ENCODE data around the gene MRPS6. TPM values are rescaled to one million over a fixed set of nuclear protein-coding genes. Genes with fewer than 3 reads are reported as not detected.

The MRPS6 gene
- polyA plus RNA-seq, 3 donors: 127 to 146 (median 142) TPM

GRCh38 chr21:34176448-34176847 is 103.1 kb downstream of the MRPS6 start:
- DNase-seq (ENCODE audit: low read depth in 3 of 3, low spot score in 2 of 3): no peak

- DNase-seq (ENCODE audit: low read depth in 3 of 3, low spot score in 2 of 3): no peak
Measured at GRCh38 chr21:34177919-34178567, 104.7 kb downstream of the MRPS6 start.

- no peak for DNase-seq (ENCODE audit: low read depth in 3 of 3, low spot score in 2 of 3)
Measured at GRCh38 chr21:34179204-34179935, 106.0 kb downstream of the MRPS6 start.

GRCh38 chr21:34180407-34180806 is 107.0 kb downstream of the MRPS6 start:
- DNase-seq (ENCODE audit: low read depth in 3 of 3, low spot score in 2 of 3): no peak

GRCh38 chr21:34180826-34181359 is 107.5 kb downstream of the MRPS6 start:
- no peak for DNase-seq (ENCODE audit: low read depth in 3 of 3, low spot score in 2 of 3)

GRCh38 chr21:34181431-34182039 is 108.2 kb downstream of the MRPS6 start:
- no peak for DNase-seq (ENCODE audit: low read depth in 3 of 3, low spot score in 2 of 3)

GRCh38 chr21:34182436-34182835 is 109.1 kb downstream of the MRPS6 start:
- DNase-seq (ENCODE audit: low read depth in 3 of 3, low spot score in 2 of 3): no peak

- DNase-seq (ENCODE audit: low read depth in 3 of 3, low spot score in 2 of 3): no peak
Measured at GRCh38 chr21:34183331-34183928, 110.1 kb downstream of the MRPS6 start.

GRCh38 chr21:34184232-34184631 is 110.9 kb downstream of the MRPS6 start:
- no peak for DNase-seq (ENCODE audit: low read depth in 3 of 3, low spot score in 2 of 3)

- no peak for DNase-seq (ENCODE audit: low read depth in 3 of 3, low spot score in 2 of 3)
Measured at GRCh38 chr21:34185026-34185750, 111.8 kb downstream of the MRPS6 start.

- DNase-seq (ENCODE audit: low read depth in 3 of 3, low spot score in 2 of 3): no peak
Measured at GRCh38 chr21:34186109-34186719, 112.8 kb downstream of the MRPS6 start.

- no peak for DNase-seq (ENCODE audit: low read depth in 3 of 3, low spot score in 2 of 3)
Measured at GRCh38 chr21:34187935-34188334, 114.6 kb downstream of the MRPS6 start.

GRCh38 chr21:34189506-34189905 is 116.1 kb downstream of the MRPS6 start:
- no peak for DNase-seq (ENCODE audit: low read depth in 3 of 3, low spot score in 2 of 3)

GRCh38 chr21:34190576-34191321 is 117.4 kb downstream of the MRPS6 start:
- no peak for DNase-seq (ENCODE audit: low read depth in 3 of 3, low spot score in 2 of 3)

- no peak for DNase-seq (ENCODE audit: low read depth in 3 of 3, low spot score in 2 of 3)
Measured at GRCh38 chr21:34191876-34192275, 118.5 kb downstream of the MRPS6 start.

Measured in right renal cortex interstitium (tissue), 3 donors.